A549 (cell line): Measurements from ENCODE around the gene NHSL1. TPM values are rescaled to one million over a fixed set of nuclear protein-coding genes. Genes with fewer than 3 reads are reported as not detected.

Experiments used
- ATAC-seq, 2 experiments: fragments of 200-7000 bp in 1 of 2; fragments of >200 bp in 1 of 2; cut with Nextera tagmentation in 1 of 2; cut with Tn5 transposase in 1 of 2; 3 replicates each; pipeline versions ENCODE4 v1.8.0 to v1.9.1; 2018 to 2020; ENCODE audit warnings: mild to moderate bottlenecking in 1 of 2, moderate library complexity in 1 of 2
- CTCF ChIA-PET: fragments of 300-600 bp; sonication (Branson Sonifier 250); formaldehyde crosslinking; extraction: SDS; loops from one replicate; lab custom pipeline; 2021; ENCODE audit warnings: antibody characterized with exemption, inconsistent platforms; lab: Yijun Ruan, JAX
- POLR2A ChIA-PET: fragments of 350-600 bp; formaldehyde crosslinking; extraction: SDS; loops from one replicate; lab custom pipeline; 2021; ENCODE audit warnings: antibody characterized with exemption, inconsistent platforms; lab: Yijun Ruan, JAX
- DNase-seq, 2 experiments: peaks; one replicate each; pipeline versions ENCODE4 v3.0.0 to v3.0.0-alpha.2; 2011 to 2016; ENCODE audit warnings: low read depth in 1 of 2, low spot score in 1 of 2
- FAIRE-seq: peaks from 2 replicates; lab custom pipeline; 2011; peaks lifted over from hg19 to GRCh38; lab: Jason Lieb, UNC
- H3K27ac ChIP-seq, 2 experiments: fragments of >200 bp; sonication (Bioruptor Twin); formaldehyde crosslinking; 3 replicates each; pipeline ENCODE4 v1.5.1; 2016 to 2017
- H3K4me1 ChIP-seq: fragments of >200 bp; sonication (Bioruptor Twin); formaldehyde crosslinking; 3 replicates; pipeline ENCODE4 v1.6.1; 2016
- H3K4me2 ChIP-seq: fragments of >200 bp; sonication (Bioruptor Twin); formaldehyde crosslinking; 3 replicates; pipeline ENCODE4 v1.6.1; 2016
- H3K4me3 ChIP-seq: fragments of >200 bp; sonication (Bioruptor Twin); formaldehyde crosslinking; 3 replicates; pipeline ENCODE4 v1.5.1; 2016
- H3K9me3 ChIP-seq: fragments of >200 bp; sonication (Bioruptor Twin); formaldehyde crosslinking; 3 replicates; pipeline ENCODE4 v1.6.1; 2016
- ATOH8 ChIP-seq: fragments of 250-450 bp; sonication (Bioruptor Pico); IDR thresholded peaks from 2 replicates; pipeline ENCODE4 v1.5.0; 2020; ENCODE audit warnings: low read depth, mild to moderate bottlenecking, moderate library complexity
- BHLHE40 ChIP-seq: IDR thresholded peaks from 2 replicates; pipeline ENCODE4 v1.6.1; 2012; ENCODE audit warnings: low read depth, low read length, inconsistent platforms
- CBX2 ChIP-seq: fragments of 200-600 bp; sonication (generic); IDR thresholded peaks from 2 replicates; pipeline ENCODE4 v1.6.1; 2016; ENCODE audit warnings: low read depth, mild to moderate bottlenecking, borderline replicate concordance
- CBX8 ChIP-seq: fragments of 200-600 bp; sonication (generic); IDR thresholded peaks from 2 replicates; pipeline ENCODE4 v1.6.1; 2016
- CEBPB ChIP-seq, 2 experiments: fragments of >200 bp in 1 of 2; sonication (Bioruptor Twin) in 1 of 2; formaldehyde crosslinking in 1 of 2; IDR thresholded peaks; 2 replicates each; pipeline ENCODE4 v1.6.1; 2012 to 2016
- CHD2 ChIP-seq: fragments of 150-350 bp; IDR thresholded peaks from 2 replicates; pipeline ENCODE4 v1.6.1; 2014; ENCODE audit warnings: low read length; ENCODE audit not compliant: partially characterized antibody
- EHF ChIP-seq: fragments of 250-450 bp; sonication (Bioruptor Pico); IDR thresholded peaks from 2 replicates; pipeline ENCODE4 v1.5.0; 2020; ENCODE audit warnings: mild to moderate bottlenecking
- EP300 ChIP-seq, 2 experiments: fragments of >200 bp; sonication (Bioruptor Twin); formaldehyde crosslinking; IDR thresholded peaks; 2 replicates in 1 of 2; 3 replicates in 1 of 2; pipeline ENCODE4 v1.6.1; 2016 to 2017
- FOSL2 ChIP-seq, 2 experiments: fragments of 450-650 bp in 1 of 2; fragments of >200 bp in 1 of 2; sonication (Bioruptor Twin) in 1 of 2; formaldehyde crosslinking; IDR thresholded peaks; 2 replicates each; pipeline versions ENCODE4 v1.5.0 to v1.6.1; 2016 to 2020; ENCODE audit warnings: mild to moderate bottlenecking in 1 of 2, moderate library complexity in 1 of 2
- HDAC2 ChIP-seq: fragments of 200-600 bp; sonication (generic); IDR thresholded peaks from 2 replicates; pipeline ENCODE4 v1.6.1; 2016
- HES2 ChIP-seq: fragments of >200 bp; sonication (Bioruptor Twin); formaldehyde crosslinking; IDR thresholded peaks from 2 replicates; pipeline ENCODE4 v1.6.1; 2016
- HEYL ChIP-seq: fragments of 250-450 bp; sonication (Bioruptor Pico); IDR thresholded peaks from 2 replicates; pipeline ENCODE4 v1.8.0; 2021; ENCODE audit warnings: mild to moderate bottlenecking, moderate library complexity
- JUN ChIP-seq, 2 experiments: fragments of >200 bp; sonication (Bioruptor Twin); formaldehyde crosslinking; IDR thresholded peaks; 2 replicates in 1 of 2; 3 replicates in 1 of 2; pipeline ENCODE4 v1.6.1; 2016 to 2017
- JUNB ChIP-seq: fragments of >200 bp; sonication (Bioruptor Twin); formaldehyde crosslinking; IDR thresholded peaks from 2 replicates; pipeline ENCODE4 v1.6.1; 2016
- KDM5A ChIP-seq: fragments of 200-600 bp; sonication (generic); IDR thresholded peaks from 2 replicates; pipeline ENCODE4 v1.6.1; 2016; ENCODE audit warnings: antibody characterized with exemption, mild to moderate bottlenecking
- MAFK ChIP-seq: fragments of 450-650 bp; IDR thresholded peaks from 2 replicates; pipeline ENCODE4 v1.6.1; 2014; ENCODE audit not compliant: partially characterized antibody
- MAZ ChIP-seq: fragments of 150-350 bp; IDR thresholded peaks from 2 replicates; pipeline ENCODE4 v1.6.1; 2014; ENCODE audit warnings: antibody characterized with exemption, low read depth, low read length, borderline replicate concordance
- NR3C1 ChIP-seq: fragments of >200 bp; sonication (Bioruptor Twin); formaldehyde crosslinking; IDR thresholded peaks from 3 replicates; pipeline ENCODE4 v1.6.1; 2017
- POLR2AphosphoS2 ChIP-seq: conservative IDR thresholded peaks from 2 replicates; pipeline ENCODE4 v1.6.1; 2012; ENCODE audit warnings: low read length, improper control_type of control experiment, inconsistent platforms
- RARB ChIP-seq: fragments of 250-450 bp; sonication (Bioruptor Pico); IDR thresholded peaks from 2 replicates; pipeline ENCODE4 v1.8.0; 2021; ENCODE audit warnings: mild to moderate bottlenecking, moderate library complexity
- REST ChIP-seq: fragments of 200-600 bp; sonication (generic); IDR thresholded peaks from 2 replicates; pipeline ENCODE4 v1.6.1; 2016; ENCODE audit warnings: antibody characterized with exemption, mild to moderate bottlenecking, moderate library complexity
- SREBF2 ChIP-seq: fragments of 450-650 bp; IDR thresholded peaks from 2 replicates; pipeline ENCODE4 v1.6.1; 2014; ENCODE audit warnings: mild to moderate bottlenecking, moderate library complexity
- TFCP2L1 ChIP-seq: fragments of 250-450 bp; sonication (Bioruptor Pico); IDR thresholded peaks from 2 replicates; pipeline ENCODE4 v1.5.0; 2021; ENCODE audit warnings: mild to moderate bottlenecking
- ZC3H11A ChIP-seq: fragments of 450-650 bp; IDR thresholded peaks from 2 replicates; pipeline ENCODE4 v1.6.1; 2014; ENCODE audit warnings: antibody characterized with exemption, mild to moderate bottlenecking
- ZNF302 ChIP-seq: fragments of 250-450 bp; sonication (Bioruptor Pico); IDR thresholded peaks from 2 replicates; pipeline ENCODE4 v1.9.0; 2021; ENCODE audit warnings: inconsistent platforms, mild to moderate bottlenecking, moderate library complexity
- WGBS: methylation state at CpG from one replicate; pipeline ENCODE4 v1.1.6; 2017; ENCODE audit errors: missing lambda C conversion rate; 5-methylcytosine and 5-hydroxymethylcytosine counted together
- polyA plus RNA-seq, 4 experiments: library from polyadenylated mRNA; depleted of rRNA in 3 of 4; stranded (reverse); fragments of >200 nt; fragmentation: RNase III in 1 of 4; extraction: RNeasy Plus Mini Kit Qiagen cat#74134 plus additional on column Dnase treatment in 1 of 4; gene quantifications; 2 replicates in 3 of 4; 3 replicates in 1 of 4; pipeline ENCODE4 v1.2.3, GENCODE V29; 2011 to 2017
- TF ChIP-seq, protein P1 (sequence below): fragments of >200 bp; sonication (Bioruptor Twin); formaldehyde crosslinking; IDR thresholded peaks from 3 replicates; pipeline ENCODE4 v1.6.1; 2016
- TF ChIP-seq, protein P2 (sequence below): fragments of >200 bp; sonication (Bioruptor Twin); formaldehyde crosslinking; IDR thresholded peaks from 3 replicates; pipeline ENCODE4 v1.5.1; 2016
- TF ChIP-seq, protein P3 (sequence below): fragments of 450-650 bp; IDR thresholded peaks from 2 replicates; pipeline ENCODE4 v1.6.1; 2014; ENCODE audit warnings: antibody characterized with exemption

Gene NHSL1
- polyA plus RNA-seq, 2 of the 4 experiments (the other 2 are of a cell fraction): 1.6 to 2.8 TPM

GRCh38 chr6:138389551-138389950 is 109.7 kb downstream of the NHSL1 start:
- no peak for DNase-seq
- Histone ChIP-seq H3K4me2 (no peak overlapping the region), H3K4me3 (no peak overlapping the region), H3K9me3 (no peaks in the 10 kb centered on the region), H3K27ac (no peak overlapping the region), H3K4me1 (no peaks in the 10 kb centered on the region)
- 86% methylated on average over 5 of the region's 5 CpGs for WGBS
- ChIA-PET CTCF (no interaction called here), POLR2A (no interaction called here)
- no peak for ATAC-seq
- no peak for FAIRE-seq
- no peak for TF ChIP-seq FOSL2 (IDR thresholded peaks at IDR 0.05)
- TF ChIP-seq FOSL2 (CRISPR knock-in tag; IDR thresholded peaks at IDR 0.05): no peak
- TF ChIP-seq RARB (CRISPR knock-in tag): no peak
- no peak for TF ChIP-seq MAZ
- no peak for TF ChIP-seq HDAC2
- TF ChIP-seq JUNB: no peak
- TF ChIP-seq MAFK: no peak
- TF ChIP-seq EHF (CRISPR knock-in tag): no peak

GRCh38 chr6:138387577-138388368 is 111.5 kb downstream of the NHSL1 start:
- no peak for DNase-seq
- WGBS: 71% methylated on average over 8 of the region's 8 CpGs
- POLR2A ChIA-PET: no interaction called here

DNA sequence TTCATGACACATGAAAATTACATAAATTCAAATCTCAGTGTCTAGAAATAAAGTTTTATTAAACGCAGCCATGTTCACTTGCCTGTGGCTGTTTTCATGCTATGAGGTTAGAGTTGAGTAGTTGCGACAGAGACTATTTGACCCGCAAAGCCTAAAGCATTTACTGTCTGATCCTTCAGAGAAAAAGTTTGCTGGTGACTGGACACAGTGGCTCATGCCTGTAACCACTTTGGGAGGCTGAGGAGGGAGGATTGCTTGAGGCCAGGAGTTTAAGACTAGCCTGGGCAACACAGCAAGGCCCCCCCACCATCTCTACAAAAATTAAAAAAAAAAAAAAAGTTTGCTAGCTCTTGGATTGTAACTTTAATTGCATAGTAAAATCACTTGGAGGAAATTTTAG is 112.4 kb downstream of the NHSL1 start:
- ATAC-seq: no peak
- WGBS: 92% methylated on average over 3 of the region's 3 CpGs

More at GRCh38 chr6:138387577-138388368, 111.5 kb downstream of the NHSL1 start:
- CTCF ChIA-PET: no interaction called here
- Histone ChIP-seq H3K4me1 (no peaks in the 10 kb centered on the region), H3K27ac (no peak overlapping the region), H3K4me3 (no peak overlapping the region), H3K9me3 (no peaks in the 10 kb centered on the region), H3K4me2 (no peak overlapping the region)
- ATAC-seq (no peak), FAIRE-seq (no peak)
- no peak for TF ChIP-seq CBX2
- TF ChIP-seq ZNF302 (CRISPR knock-in tag): no peak
- no peak for TF ChIP-seq HEYL (CRISPR knock-in tag)
- no peak for TF ChIP-seq NR3C1

More for the DNA sequence above, 112.4 kb downstream of the NHSL1 start:
- TF ChIP-seq REST (no peak), EP300 (IDR thresholded peaks at IDR 0.05) (no peak), JUN (IDR thresholded peaks at IDR 0.05) (no peak), CEBPB (IDR thresholded peaks at IDR 0.05) (no peak), KDM5A (no peak), ATOH8 (CRISPR knock-in tag) (no peak), HES2 (no peak), CBX8 (no peak), CHD2 (no peak), TFCP2L1 (CRISPR knock-in tag) (no peak), POLR2AphosphoS2 (no peak), BHLHE40 (no peak), ZNF302 (CRISPR knock-in tag) (no peak), ZC3H11A (no peak), SREBF2 (no peak)
- TF ChIP-seq, protein P1, sequence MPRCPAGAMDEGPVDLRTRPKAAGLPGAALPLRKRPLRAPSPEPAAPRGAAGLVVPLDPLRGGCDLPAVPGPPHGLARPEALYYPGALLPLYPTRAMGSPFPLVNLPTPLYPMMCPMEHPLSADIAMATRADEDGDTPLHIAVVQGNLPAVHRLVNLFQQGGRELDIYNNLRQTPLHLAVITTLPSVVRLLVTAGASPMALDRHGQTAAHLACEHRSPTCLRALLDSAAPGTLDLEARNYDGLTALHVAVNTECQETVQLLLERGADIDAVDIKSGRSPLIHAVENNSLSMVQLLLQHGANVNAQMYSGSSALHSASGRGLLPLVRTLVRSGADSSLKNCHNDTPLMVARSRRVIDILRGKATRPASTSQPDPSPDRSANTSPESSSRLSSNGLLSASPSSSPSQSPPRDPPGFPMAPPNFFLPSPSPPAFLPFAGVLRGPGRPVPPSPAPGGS: no peak
- TF ChIP-seq, protein P2, sequence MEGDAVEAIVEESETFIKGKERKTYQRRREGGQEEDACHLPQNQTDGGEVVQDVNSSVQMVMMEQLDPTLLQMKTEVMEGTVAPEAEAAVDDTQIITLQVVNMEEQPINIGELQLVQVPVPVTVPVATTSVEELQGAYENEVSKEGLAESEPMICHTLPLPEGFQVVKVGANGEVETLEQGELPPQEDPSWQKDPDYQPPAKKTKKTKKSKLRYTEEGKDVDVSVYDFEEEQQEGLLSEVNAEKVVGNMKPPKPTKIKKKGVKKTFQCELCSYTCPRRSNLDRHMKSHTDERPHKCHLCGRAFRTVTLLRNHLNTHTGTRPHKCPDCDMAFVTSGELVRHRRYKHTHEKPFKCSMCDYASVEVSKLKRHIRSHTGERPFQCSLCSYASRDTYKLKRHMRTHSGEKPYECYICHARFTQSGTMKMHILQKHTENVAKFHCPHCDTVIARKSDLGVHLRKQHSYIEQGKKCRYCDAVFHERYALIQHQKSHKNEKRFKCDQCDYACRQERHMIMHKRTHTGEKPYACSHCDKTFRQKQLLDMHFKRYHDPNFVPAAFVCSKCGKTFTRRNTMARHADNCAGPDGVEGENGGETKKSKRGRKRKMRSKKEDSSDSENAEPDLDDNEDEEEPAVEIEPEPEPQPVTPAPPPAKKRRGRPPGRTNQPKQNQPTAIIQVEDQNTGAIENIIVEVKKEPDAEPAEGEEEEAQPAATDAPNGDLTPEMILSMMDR: no peak
- TF ChIP-seq, protein P3, sequence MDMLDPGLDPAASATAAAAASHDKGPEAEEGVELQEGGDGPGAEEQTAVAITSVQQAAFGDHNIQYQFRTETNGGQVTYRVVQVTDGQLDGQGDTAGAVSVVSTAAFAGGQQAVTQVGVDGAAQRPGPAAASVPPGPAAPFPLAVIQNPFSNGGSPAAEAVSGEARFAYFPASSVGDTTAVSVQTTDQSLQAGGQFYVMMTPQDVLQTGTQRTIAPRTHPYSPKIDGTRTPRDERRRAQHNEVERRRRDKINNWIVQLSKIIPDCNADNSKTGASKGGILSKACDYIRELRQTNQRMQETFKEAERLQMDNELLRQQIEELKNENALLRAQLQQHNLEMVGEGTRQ: no peak
- no peaks in the 10 kb centered on the region for H3K4me1 ChIP-seq
- DNase-seq (no peak), FAIRE-seq (no peak)
- no peak overlapping the region for H3K27ac ChIP-seq
- no peak overlapping the region for H3K4me3 ChIP-seq
- POLR2A ChIA-PET: no interaction called here
- CTCF ChIA-PET: no interaction called here
- H3K4me2 ChIP-seq: no peak overlapping the region
- H3K9me3 ChIP-seq: no peaks in the 10 kb centered on the region
